Stimulated activated CD4-positive, alpha-beta T cell treated with anti-CD3 and anti-CD28 coated beads, Interleukin-1b, Interleukin-23, amount 100 ng/mL, for 24 hours (primary cell): ENCODE results near the gene DNAJA4.

ENCODE experiments used
- DNase-seq, 4 experiments: peaks; one replicate each; pipeline ENCODE4 v3.0.0-alpha.2; 2020; ENCODE audit warnings: low read depth in 4 of 4, low spot score in 1 of 4

The DNAJA4 gene

GRCh38 chr15:78313383-78313782, 49.0 kb downstream of the DNAJA4 start:
- DNase-seq: no peak

GRCh38 chr15:78314181-78314581, 49.8 kb downstream of the DNAJA4 start:
- DNase-seq: no peak

DNA sequence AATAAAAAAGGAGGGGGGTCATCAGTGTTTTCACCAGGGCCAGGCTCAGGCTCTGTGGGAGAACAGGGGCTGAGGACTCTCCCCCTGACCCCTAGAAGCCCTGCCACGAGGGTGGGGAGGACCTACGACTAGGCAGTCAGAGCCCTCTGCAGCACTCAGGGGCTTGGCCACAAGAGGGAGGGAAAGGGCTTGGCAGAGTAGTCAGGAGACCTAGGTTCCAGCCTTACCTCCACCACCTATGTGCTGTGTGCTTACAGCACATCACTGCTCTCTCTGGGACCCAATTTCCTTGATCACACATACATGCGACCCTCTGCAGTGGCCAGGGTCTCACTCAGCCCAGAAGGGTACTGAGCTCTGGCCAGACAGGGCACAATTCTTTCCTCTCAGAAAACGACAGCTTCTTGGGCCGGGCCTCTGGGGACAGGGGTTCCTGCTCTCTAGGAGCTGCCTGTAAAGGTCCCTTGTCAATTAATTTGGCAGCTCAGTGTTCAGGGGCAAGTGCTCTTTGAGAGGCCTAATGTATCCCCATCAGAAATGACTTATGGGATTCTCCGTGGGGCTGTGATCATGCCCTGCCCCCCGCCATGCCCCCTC, 51.4 kb downstream of the DNAJA4 start:
- no peak for DNase-seq

GRCh38 chr15:78316283-78317083, 52.1 kb downstream of the DNAJA4 start:
- no peak for DNase-seq

DNA sequence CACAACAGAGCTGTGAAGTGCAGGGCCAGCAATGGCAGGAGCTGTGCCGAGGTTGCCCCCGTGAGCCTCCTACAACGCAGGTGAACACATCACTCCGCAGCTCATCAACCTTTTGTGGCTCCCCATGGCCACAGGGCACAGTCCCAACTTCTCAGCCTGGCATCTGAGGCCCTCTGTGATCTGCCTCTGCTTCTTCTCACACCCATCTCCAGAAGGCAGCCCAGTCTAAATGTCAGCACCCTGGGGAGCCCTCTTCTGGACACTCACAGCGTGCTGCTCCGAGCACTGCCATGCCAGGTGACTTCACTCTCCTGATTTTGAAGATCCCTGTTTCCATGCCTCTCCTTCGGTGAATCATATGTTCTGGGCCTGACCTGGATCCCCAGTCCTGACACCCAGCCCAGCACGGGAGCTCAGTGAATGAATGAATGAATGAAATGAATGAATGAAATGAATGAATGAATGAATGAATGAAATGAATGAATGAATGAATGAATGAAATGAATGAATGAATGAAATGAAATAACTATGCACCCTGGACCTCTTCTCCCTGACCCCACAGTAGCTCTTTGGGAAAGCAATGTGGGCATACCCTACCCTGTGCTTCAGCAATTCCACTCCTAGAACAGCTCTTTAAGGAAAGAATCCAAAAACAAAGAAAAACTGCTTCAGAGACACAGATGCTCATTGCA, 52.9 kb downstream of the DNAJA4 start:
- DNase-seq: no peak

DNA sequence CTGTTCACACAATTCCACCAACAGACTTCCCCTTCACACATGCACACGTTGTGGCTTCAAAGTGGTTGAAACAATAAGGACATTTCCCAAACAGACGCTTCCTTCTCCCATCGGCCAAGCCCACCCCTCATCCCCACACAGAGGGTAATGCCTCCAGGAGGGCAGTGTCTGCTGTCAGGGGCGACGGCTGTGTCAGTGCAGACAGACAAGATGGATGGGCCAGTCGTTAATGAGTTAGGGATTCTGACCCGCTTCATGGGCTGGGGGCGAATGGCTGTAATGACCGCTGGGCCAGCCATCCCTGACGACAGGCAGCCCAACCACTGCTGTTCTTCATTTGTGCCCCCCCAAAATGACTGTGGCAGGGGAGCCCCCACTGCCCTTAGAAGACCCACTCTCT, 55.2 kb downstream of the DNAJA4 start:
- no peak for DNase-seq

DNA sequence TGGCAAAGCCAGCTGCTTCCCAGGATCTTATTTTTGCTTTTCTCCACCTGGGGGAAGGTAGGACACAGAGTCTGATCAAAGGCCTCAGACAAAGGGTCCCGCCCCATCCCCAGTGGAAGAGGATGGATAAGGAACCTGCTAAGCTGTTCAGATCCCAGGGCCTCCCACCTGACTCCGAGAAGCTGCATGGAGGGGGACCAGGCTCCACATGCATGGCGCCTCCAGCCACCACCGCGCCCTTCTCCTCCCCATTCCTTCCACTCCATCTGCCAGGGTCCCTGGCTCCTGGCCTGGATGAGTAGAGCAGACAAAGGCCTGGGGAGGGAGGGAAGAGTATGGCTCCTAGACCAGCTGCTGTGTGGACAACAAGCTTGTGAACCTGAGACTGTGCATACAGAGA, 55.8 kb downstream of the DNAJA4 start:
- no peak for DNase-seq

DNA sequence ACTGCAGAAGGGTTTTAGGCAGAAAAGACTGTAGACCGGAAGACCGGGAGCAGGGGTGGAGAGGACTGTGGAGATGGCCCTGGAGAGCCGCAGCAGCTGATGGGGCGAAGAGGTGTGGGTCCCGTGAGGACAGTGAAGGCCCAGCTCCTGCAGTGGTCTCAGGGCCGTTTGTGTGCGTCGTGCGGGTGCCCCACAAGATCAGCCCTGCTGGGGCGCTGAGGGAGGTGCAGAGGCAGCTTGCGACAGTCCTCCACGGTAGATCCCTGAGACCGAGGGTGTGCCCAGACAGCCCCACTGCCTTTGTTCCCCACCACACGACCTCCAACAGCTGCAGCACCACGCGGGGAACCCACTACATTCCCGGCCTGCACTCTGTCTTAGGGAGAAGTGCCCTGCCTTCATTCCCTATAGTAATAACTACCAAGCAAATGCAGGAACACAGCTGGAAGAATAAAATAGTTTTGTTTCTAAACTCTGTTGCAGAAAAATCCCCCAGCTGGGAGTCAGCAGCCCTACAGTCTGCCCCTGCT, 56.7 kb downstream of the DNAJA4 start:
- DNase-seq: no peak

- no peak for DNase-seq
Measured at GRCh38 chr15:78321786-78322185, 57.4 kb downstream of the DNAJA4 start.

- no peak for DNase-seq
Measured at GRCh38 chr15:78322243-78322642, 57.9 kb downstream of the DNAJA4 start.

GRCh38 chr15:78322724-78323521, 58.6 kb downstream of the DNAJA4 start:
- DNase-seq: no peak

DNA sequence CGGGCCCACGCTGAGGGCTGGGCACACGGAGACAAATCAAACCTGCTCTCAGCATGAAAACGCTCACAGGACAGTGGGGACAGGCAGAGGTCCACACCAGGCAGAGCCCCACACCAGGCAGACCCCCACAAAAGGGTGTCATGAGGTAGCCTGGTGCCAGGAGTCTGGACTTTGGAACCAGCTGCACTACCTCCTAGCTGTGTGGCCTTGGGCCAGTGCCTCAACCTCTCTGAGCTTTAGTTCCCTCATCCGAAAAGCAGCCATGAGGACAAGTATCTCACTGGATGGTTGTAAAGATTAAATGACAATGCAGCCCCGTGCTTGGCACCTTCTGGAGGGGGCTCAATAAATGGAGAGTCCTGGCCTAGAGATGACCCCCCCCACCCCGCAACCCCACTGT, 59.3 kb downstream of the DNAJA4 start:
- DNase-seq: no peak

DNA sequence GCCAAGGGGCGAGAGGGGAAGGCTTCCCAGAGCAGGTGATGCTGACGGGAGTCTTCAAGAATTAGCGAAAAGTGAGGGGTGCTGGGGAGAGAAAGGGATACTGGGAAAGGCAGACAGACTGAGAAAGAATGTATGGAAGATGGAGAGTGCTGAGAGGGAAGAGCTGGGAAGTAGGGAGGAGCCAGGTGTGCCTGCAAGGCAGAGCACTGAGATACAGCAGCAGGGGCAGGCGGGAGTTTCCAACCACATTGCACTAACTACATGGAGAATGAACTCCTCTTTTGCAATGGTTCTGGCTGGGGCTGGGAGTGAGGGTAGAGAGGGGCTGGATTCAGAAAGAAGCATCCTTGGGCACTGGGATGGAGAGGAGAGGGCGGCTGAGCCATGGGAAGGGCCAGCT, 59.8 kb downstream of the DNAJA4 start:
- no peak for DNase-seq

GRCh38 chr15:78325092-78325843, 60.9 kb downstream of the DNAJA4 start:
- DNase-seq: no peak

DNA sequence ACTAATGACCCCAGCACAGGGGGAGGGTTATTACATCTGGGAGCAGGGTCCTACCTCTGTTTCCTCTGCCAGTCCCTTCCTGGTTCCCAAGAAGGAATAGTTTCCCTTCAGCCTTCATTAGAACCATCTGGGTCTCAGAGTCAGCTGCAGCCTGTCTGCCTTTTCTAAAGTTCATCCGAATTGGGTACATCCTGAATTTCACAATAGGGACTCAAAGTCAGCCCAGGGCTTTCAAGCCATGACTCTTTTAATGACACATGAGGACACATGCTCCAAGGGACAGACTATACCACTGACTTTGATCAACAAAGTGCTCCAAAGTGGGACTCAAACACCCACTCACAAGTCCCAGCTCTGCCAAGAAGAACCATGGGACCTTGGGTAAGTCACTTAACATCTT, 63.1 kb downstream of the DNAJA4 start:
- DNase-seq: no peak

DNA sequence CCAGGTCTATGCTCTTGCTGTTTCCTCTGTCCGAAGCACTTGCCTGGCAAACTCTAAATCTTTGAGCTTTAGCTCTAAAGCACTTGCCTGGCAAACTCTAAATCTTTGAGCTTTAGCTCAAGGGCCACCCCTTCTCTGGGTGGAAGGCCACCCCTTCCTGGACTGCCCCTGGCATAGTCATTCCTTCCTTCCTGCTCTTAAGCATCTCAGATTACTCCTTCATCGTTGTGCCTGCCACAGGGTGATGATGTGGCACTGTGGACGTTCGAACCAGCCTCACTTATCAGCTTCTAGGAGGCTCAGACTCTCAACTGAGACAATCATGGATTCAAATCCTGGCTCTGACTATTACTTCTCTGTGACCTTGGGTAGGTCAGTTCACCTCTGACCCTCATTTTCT, 65.3 kb downstream of the DNAJA4 start:
- DNase-seq: no peak
